ENCODE data around the gene SDK1.

DNA sequence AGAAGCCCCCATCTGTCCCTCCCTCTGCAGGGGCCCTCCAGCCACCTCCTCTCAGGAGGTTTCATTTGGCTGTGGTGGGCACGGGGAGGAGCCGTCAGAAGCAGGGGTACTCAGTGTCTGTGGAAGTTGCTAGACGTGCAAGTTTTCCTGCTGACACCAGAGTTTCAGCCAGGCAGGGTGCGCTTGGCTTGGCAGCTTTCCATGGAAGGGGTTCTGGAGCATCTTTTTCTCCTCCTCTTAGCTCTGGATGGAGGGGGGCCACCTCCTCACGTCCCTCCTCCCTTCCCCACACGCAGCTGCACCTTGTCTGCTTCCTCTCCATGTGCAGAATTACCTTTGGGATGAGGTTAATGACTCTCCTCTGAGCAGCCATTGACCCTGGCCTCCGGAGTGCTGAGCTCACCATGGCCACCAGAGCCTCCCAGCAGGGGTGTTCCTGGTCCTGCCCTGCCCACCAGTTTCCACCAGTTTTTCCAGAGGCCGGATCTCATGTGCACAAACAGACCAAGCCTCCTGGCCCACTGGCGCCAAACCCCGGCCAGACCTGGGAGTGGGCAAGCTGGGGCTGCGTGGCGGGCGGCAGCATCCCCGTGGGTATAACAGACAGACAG, 801.3 kb downstream of the SDK1 start:
- TF ChIP-seq CTCF (conservative IDR thresholded peaks at IDR 0.05; ENCODE audit: low read depth in 2 of 2) (no peak), POLR2AphosphoS5 (IDR thresholded peaks at IDR 0.05; ENCODE audit: low read depth) (no peak), EZH2phosphoT487 (IDR thresholded peaks at IDR 0.05; ENCODE audit: unreplicated experiment) (no peak), EZH2 (IDR thresholded peaks at IDR 0.05; ENCODE audit: low read depth, unreplicated experiment) (no peak), REST (IDR thresholded peaks at IDR 0.05; ENCODE audit: unreplicated experiment) (no peak), CREB1 (CRISPR knock-in tag; IDR thresholded peaks at IDR 0.05; ENCODE audit: low read depth) (no peak), ETS1 (IDR thresholded peaks at IDR 0.05) (no peak)
- TF ChIP-seq, protein P1, sequence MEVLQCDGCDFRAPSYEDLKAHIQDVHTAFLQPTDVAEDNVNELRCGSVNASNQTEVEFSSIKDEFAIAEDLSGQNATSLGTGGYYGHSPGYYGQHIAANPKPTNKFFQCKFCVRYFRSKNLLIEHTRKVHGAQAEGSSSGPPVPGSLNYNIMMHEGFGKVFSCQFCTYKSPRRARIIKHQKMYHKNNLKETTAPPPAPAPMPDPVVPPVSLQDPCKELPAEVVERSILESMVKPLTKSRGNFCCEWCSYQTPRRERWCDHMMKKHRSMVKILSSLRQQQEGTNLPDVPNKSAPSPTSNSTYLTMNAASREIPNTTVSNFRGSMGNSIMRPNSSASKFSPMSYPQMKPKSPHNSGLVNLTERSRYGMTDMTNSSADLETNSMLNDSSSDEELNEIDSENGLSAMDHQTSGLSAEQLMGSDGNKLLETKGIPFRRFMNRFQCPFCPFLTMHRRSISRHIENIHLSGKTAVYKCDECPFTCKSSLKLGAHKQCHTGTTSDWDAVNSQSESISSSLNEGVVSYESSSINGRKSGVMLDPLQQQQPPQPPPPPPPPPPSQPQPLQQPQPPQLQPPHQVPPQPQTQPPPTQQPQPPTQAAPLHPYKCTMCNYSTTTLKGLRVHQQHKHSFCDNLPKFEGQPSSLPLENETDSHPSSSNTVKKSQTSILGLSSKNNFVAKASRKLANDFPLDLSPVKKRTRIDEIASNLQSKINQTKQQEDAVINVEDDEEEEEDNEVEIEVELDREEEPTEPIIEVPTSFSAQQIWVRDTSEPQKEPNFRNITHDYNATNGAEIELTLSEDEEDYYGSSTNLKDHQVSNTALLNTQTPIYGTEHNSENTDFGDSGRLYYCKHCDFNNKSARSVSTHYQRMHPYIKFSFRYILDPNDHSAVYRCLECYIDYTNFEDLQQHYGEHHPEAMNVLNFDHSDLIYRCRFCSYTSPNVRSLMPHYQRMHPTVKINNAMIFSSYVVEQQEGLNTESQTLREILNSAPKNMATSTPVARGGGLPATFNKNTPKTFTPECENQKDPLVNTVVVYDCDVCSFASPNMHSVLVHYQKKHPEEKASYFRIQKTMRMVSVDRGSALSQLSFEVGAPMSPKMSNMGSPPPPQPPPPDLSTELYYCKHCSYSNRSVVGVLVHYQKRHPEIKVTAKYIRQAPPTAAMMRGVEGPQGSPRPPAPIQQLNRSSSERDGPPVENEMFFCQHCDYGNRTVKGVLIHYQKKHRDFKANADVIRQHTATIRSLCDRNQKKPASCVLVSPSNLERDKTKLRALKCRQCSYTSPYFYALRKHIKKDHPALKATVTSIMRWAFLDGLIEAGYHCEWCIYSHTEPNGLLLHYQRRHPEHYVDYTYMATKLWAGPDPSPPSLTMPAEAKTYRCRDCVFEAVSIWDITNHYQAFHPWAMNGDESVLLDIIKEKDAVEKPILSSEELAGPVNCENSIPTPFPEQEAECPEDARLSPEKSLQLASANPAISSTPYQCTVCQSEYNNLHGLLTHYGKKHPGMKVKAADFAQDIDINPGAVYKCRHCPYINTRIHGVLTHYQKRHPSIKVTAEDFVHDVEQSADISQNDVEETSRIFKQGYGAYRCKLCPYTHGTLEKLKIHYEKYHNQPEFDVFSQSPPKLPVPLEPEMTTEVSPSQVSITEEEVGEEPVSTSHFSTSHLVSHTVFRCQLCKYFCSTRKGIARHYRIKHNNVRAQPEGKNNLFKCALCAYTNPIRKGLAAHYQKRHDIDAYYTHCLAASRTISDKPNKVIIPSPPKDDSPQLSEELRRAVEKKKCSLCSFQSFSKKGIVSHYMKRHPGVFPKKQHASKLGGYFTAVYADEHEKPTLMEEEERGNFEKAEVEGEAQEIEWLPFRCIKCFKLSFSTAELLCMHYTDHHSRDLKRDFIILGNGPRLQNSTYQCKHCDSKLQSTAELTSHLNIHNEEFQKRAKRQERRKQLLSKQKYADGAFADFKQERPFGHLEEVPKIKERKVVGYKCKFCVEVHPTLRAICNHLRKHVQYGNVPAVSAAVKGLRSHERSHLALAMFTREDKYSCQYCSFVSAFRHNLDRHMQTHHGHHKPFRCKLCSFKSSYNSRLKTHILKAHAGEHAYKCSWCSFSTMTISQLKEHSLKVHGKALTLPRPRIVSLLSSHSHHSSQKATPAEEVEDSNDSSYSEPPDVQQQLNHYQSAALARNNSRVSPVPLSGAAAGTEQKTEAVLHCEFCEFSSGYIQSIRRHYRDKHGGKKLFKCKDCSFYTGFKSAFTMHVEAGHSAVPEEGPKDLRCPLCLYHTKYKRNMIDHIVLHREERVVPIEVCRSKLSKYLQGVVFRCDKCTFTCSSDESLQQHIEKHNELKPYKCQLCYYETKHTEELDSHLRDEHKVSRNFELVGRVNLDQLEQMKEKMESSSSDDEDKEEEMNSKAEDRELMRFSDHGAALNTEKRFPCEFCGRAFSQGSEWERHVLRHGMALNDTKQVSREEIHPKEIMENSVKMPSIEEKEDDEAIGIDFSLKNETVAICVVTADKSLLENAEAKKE (CRISPR knock-in tag; IDR thresholded peaks at IDR 0.05): no peak

All from GM23338 (cell line).